ENCODE results near the gene MBD3L5. TPM values are rescaled to one million over a fixed set of nuclear protein-coding genes. Genes with fewer than 3 reads are reported as not detected.

The MBD3L5 gene
- total and polyA plus RNA-seq, 2 donors (not counting 3 experiments of a cell fraction or from before 2014, with no cell fraction given) = not detected

DNA sequence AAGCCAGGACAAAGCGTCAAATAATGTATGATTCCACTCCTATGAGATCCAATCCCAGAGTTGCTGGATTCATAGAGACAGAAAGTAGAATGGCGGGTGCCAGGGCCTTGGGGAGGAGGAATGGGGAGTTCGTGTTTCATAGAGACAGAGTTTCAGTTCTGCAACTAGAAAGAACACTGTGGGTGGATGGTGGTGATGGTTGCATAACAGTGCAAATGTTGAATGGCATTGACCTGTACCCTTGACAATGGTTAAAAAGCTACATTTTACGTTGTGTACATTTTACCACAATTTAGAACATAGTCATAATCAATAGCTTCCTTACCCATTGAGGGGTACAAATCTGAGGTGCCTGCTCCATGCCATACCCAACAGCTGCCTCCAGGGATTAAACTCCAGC, 42.5 kb upstream of the MBD3L5 start:
- POLR2A ChIA-PET = no interaction called here
- Histone ChIP-seq H4K20me1 (replicated peaks; ENCODE audit: control insufficient read depth, extremely low read depth, insufficient read depth, low read length) (no peaks in the 10 kb centered on the region), H3K79me2 (ENCODE audit: control insufficient read depth, insufficient read depth, low read length) (no peaks in the 10 kb centered on the region), H3K9ac (replicated peaks; ENCODE audit: extremely low read depth, insufficient read depth, low read length) (no peak overlapping the region), H3K4me2 (ENCODE audit: insufficient read depth, low read length) (no peak overlapping the region), H3K9me1 (replicated peaks; ENCODE audit: control insufficient read depth, extremely low read depth, insufficient read depth, low read length) (no peaks in the 10 kb centered on the region), H3K4me3 (replicated peaks in 1 of 3; ENCODE audit: insufficient read depth in 1 of 3, low read depth in 1 of 3, low read length in 3 of 3) (no peak overlapping the region), H3K4me1 (ENCODE audit: control insufficient read depth, extremely low read depth, insufficient read depth, low read length) (no peaks in the 10 kb centered on the region), H2AFZ (ENCODE audit: low read depth, low read length) (no peak overlapping the region), H3K9me3 (replicated peaks; ENCODE audit: control insufficient read depth, insufficient read depth, low read length) (no peaks in the 10 kb centered on the region), H3K27ac (ENCODE audit: insufficient read depth, low read depth, low read length) (no peak overlapping the region), H3K27me3 (ENCODE audit: control insufficient read depth in 2 of 2, insufficient read depth in 2 of 2, low read length in 2 of 2) (no peaks in the 10 kb centered on the region), H3K36me3 (ENCODE audit: control insufficient read depth in 2 of 2, extremely low read depth in 1 of 2, insufficient read depth in 2 of 2, low read length in 2 of 2) (no peaks in the 10 kb centered on the region)
- DNase-seq (ENCODE audit: low read depth, low spot score) (no peak), FAIRE-seq (no peak)
- dilution Hi-C loops (cut with MboI; ENCODE audit: extremely low pct_ligation_motif_present, low sequenced_read_pairs) = no loop called here
- TF ChIP-seq EZH2 (IDR thresholded peaks at IDR 0.05; ENCODE audit: borderline replicate concordance, low read depth, low read length, severe bottlenecking) (no peak), GATA2 (IDR thresholded peaks at IDR 0.05; ENCODE audit: insufficient read depth, insufficient read length, low read depth, low read length) (no peak), POLR2A (IDR thresholded peaks at IDR 0.05; ENCODE audit: low read depth, low read length) (no peak), FOS (IDR thresholded peaks at IDR 0.05; ENCODE audit: borderline replicate concordance, insufficient read depth, low read length) (no peak), MYC (IDR thresholded peaks at IDR 0.05; ENCODE audit: low read depth, low read length) (no peak), POLR2AphosphoS5 (IDR thresholded peaks at IDR 0.05; ENCODE audit: insufficient read depth, low read depth, low read length) (no peak), JUN (IDR thresholded peaks at IDR 0.05; ENCODE audit: borderline replicate concordance, insufficient read depth, insufficient read length, low read depth) (no peak)
- TF ChIP-seq, protein P1, sequence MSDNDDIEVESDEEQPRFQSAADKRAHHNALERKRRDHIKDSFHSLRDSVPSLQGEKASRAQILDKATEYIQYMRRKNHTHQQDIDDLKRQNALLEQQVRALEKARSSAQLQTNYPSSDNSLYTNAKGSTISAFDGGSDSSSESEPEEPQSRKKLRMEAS (IDR thresholded peaks at IDR 0.05; ENCODE audit: insufficient read depth, insufficient read length) = no peak
- TF ChIP-seq, protein P2, sequence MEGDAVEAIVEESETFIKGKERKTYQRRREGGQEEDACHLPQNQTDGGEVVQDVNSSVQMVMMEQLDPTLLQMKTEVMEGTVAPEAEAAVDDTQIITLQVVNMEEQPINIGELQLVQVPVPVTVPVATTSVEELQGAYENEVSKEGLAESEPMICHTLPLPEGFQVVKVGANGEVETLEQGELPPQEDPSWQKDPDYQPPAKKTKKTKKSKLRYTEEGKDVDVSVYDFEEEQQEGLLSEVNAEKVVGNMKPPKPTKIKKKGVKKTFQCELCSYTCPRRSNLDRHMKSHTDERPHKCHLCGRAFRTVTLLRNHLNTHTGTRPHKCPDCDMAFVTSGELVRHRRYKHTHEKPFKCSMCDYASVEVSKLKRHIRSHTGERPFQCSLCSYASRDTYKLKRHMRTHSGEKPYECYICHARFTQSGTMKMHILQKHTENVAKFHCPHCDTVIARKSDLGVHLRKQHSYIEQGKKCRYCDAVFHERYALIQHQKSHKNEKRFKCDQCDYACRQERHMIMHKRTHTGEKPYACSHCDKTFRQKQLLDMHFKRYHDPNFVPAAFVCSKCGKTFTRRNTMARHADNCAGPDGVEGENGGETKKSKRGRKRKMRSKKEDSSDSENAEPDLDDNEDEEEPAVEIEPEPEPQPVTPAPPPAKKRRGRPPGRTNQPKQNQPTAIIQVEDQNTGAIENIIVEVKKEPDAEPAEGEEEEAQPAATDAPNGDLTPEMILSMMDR (IDR thresholded peaks at IDR 0.05; ENCODE audit: extremely low read depth in 1 of 2, insufficient read depth in 1 of 2, low read depth in 1 of 2, low read length in 2 of 2) = no peak
- CTCF ChIA-PET = interaction anchor here (0.7 to 1.3 kb wide), 2 partner anchors 13 to 24 kb away, joined by 3 to 4 read pairs; no protein-coding TSS in a partner anchor
- intact Hi-C loops (cut with micrococcal nuclease) = no loop called here
- BruUV-seq (replicated peaks) = no TSS peak

Data from endothelial cell of umbilical vein (primary cell).